CD4-positive, alpha-beta T cell treated with Interferon alpha-2 for 1 hour (primary cell): Measurements from ENCODE around the gene FOXO3.
"Not testable (repeated sequence)": the region's sequence is repeated elsewhere in the genome, so short reads cannot be mapped to it uniquely, and the experiment has no call there.

Source experiments
- DNase-seq, 2 donors: peaks; one replicate each; pipeline ENCODE4 v3.0.0-alpha.2; 2020 to 2022

FOXO3 gene

GRCh38 chr6:108665495-108666196, 104.9 kb downstream of the FOXO3 start:
- no peak for DNase-seq

- DNase-seq = no peak
Measured at GRCh38 chr6:108666656-108667260, 106.0 kb downstream of the FOXO3 start.

GRCh38 chr6:108667993-108668392, 107.3 kb downstream of the FOXO3 start:
- DNase-seq = no peak

- DNase-seq = no peak
Measured at GRCh38 chr6:108669673-108670072, 109.0 kb downstream of the FOXO3 start.

- DNase-seq = no peak
Measured at GRCh38 chr6:108671175-108671574, 110.5 kb downstream of the FOXO3 start.

GRCh38 chr6:108671790-108672189, 111.1 kb downstream of the FOXO3 start:
- no peak for DNase-seq

- DNase-seq = no peak
Measured at GRCh38 chr6:108672641-108673040, 111.9 kb downstream of the FOXO3 start.

- no peak for DNase-seq
Measured at GRCh38 chr6:108673153-108673552, 112.4 kb downstream of the FOXO3 start.

GRCh38 chr6:108673602-108674001, 112.9 kb downstream of the FOXO3 start:
- no peak for DNase-seq

- DNase-seq = no peak
Measured at GRCh38 chr6:108675226-108676200, 114.8 kb downstream of the FOXO3 start.

- DNase-seq = no peak
Measured at GRCh38 chr6:108676555-108676954, 115.8 kb downstream of the FOXO3 start.

GRCh38 chr6:108677357-108677756, 116.6 kb downstream of the FOXO3 start:
- DNase-seq = no peak

GRCh38 chr6:108677894-108678293, 117.2 kb downstream of the FOXO3 start:
- DNase-seq = no peak

GRCh38 chr6:108680314-108680713, 119.6 kb downstream of the FOXO3 start:
- not testable (repeated sequence) for DNase-seq

- DNase-seq = not testable (repeated sequence)
Measured at GRCh38 chr6:108681721-108682120, 121.0 kb downstream of the FOXO3 start.

- not testable (repeated sequence) for DNase-seq
Measured at GRCh38 chr6:108682383-108683119, 121.8 kb downstream of the FOXO3 start.

- not testable (repeated sequence) for DNase-seq
Measured at GRCh38 chr6:108683976-108684375, 123.3 kb downstream of the FOXO3 start.

- no peak for DNase-seq
Measured at GRCh38 chr6:108684771-108685329, 124.1 kb downstream of the FOXO3 start.

GRCh38 chr6:108685970-108686369, 125.3 kb downstream of the FOXO3 start:
- DNase-seq = no peak

- DNase-seq = no peak
Measured at GRCh38 chr6:108686896-108687295, 126.2 kb downstream of the FOXO3 start.

- DNase-seq = no peak
Measured at GRCh38 chr6:108687921-108688320, 127.2 kb downstream of the FOXO3 start.
